Stimulated activated memory B cell treated with anti-CD40 and anti-IgM and Interleukin-4, amounts not matched to agents 10 μg/mL and 1 μg/mL and 100 μg/mL, for 72 hours (primary cell): ENCODE data around the gene FOLR1.
A peak's percentile ranks its signal among the peaks of the same experiment; 100 is the strongest.
"Not testable (repeated sequence)": the region's sequence is repeated elsewhere in the genome, so short reads cannot be mapped to it uniquely, and the experiment has no call there.

ENCODE experiments used
- ATAC-seq: fragments of 150-1000 bp; cut with Tn5 transposase; 2 replicates; pipeline ENCODE4 v1.10.0; 2021
- H3K27ac Mint-ChIP-seq: one replicate; pipeline ENCODE4 v1.8.0; 2022; ENCODE audit warnings: mild to moderate bottlenecking, mixed read lengths
- H3K27me3 Mint-ChIP-seq: one replicate; pipeline ENCODE4 v1.8.0; 2022; ENCODE audit warnings: mixed read lengths
- H3K36me3 Mint-ChIP-seq: one replicate; pipeline ENCODE4 v1.8.0; 2022; ENCODE audit warnings: mixed read lengths
- H3K4me1 Mint-ChIP-seq: one replicate; pipeline ENCODE4 v1.8.0; 2022; ENCODE audit warnings: mixed read lengths
- H3K4me3 Mint-ChIP-seq: one replicate; pipeline ENCODE4 v1.8.0; 2022; ENCODE audit warnings: mild to moderate bottlenecking, moderate library complexity, mixed read lengths
- H3K9me3 Mint-ChIP-seq: one replicate; pipeline ENCODE4 v1.8.0; 2022; ENCODE audit warnings: mixed read lengths

Gene FOLR1

DNA sequence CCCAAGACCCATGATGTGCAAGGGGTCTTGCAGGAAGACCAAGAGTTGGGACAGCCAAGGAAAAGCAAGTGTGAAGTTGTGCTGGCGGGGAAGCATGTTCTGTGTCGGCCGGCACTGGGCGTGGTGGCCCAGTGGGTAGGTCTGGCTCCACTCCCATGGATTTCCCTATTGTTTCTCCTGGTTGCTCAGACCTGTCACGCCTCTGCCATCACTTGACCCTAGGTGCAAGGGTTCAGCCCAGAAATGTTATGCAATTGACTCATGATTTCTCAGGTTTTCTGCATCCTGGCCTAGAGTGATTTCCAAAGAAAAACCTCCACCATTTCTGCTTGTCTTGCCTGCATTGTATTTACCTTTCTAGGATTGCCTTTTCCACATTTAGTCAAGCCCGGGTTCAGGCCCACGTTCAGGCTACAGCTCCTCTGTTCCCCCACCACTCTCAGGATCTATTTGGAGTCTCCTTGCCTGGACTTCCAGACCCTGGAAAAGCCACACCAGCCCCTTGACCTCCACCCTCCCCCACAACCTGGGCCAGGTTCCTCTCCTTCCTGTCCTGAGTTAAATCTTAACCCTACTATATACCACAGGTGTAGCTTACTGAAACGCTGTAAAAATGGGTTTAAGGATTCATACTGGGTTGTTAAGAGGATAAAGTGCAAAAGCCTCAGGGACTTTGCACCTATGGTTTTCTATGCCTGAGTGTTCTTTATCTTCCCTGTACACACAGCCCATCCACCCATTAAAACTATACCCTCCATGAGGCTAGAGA, 17.5 kb upstream of the FOLR1 start:
- no peak for ATAC-seq
- Mint-ChIP-seq H3K36me3 (no peaks in the 10 kb centered on the region), H3K9me3 (no peaks in the 10 kb centered on the region), H3K4me1 (no peaks in the 10 kb centered on the region), H3K4me3 (no peak overlapping the region), H3K27ac (no peak overlapping the region), H3K27me3 (peaks cover 40% of the 10 kb centered on the region)

DNA sequence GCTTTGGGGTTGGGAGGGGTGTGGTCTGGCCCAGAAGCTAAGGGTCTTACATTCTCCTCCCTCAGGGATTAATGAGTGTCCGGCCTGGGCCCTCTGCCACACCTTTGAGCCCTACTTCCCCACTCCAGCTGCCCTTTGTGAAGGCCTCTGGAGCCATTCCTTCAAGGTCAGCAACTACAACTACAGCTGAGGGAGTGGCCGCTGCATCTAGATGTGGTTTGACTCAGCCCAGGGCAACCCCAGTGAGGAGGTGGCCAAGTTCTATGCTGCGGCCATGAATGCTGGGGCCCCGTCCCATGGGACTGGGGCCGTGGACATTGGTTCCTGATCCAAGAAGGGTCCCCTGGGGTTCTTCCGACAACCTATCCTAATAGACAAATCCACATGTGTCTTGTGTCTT, 14.3 kb upstream of the FOLR1 start:
- ATAC-seq = no peak
- Mint-ChIP-seq H3K27ac (no peak overlapping the region), H3K4me3 (no peak overlapping the region)

GRCh38 chr11:72179049-72179803, 12.7 kb upstream of the FOLR1 start:
- Mint-ChIP-seq H3K27me3 (peaks cover 50% of the 10 kb centered on the region), H3K9me3 (no peaks in the 10 kb centered on the region), H3K36me3 (no peaks in the 10 kb centered on the region), H3K27ac (no peak overlapping the region), H3K4me3 (no peak overlapping the region), H3K4me1 (peaks cover 11% of the 10 kb centered on the region)
- no peak for ATAC-seq

More for the DNA sequence above, 14.3 kb upstream of the FOLR1 start:
- Mint-ChIP-seq H3K36me3 (no peaks in the 10 kb centered on the region), H3K4me1 (no peaks in the 10 kb centered on the region), H3K9me3 (no peaks in the 10 kb centered on the region), H3K27me3 (peaks cover 49% of the 10 kb centered on the region)

GRCh38 chr11:72179804-72180396, 12.0 kb upstream of the FOLR1 start:
- H3K27ac Mint-ChIP-seq = no peak overlapping the region
- H3K27me3 Mint-ChIP-seq = peaks cover 50% of the 10 kb centered on the region
- no peaks in the 10 kb centered on the region for H3K9me3 Mint-ChIP-seq
- ATAC-seq = no peak
- H3K4me1 Mint-ChIP-seq = peaks cover 11% of the 10 kb centered on the region
- H3K4me3 Mint-ChIP-seq = no peak overlapping the region
- no peaks in the 10 kb centered on the region for H3K36me3 Mint-ChIP-seq

DNA sequence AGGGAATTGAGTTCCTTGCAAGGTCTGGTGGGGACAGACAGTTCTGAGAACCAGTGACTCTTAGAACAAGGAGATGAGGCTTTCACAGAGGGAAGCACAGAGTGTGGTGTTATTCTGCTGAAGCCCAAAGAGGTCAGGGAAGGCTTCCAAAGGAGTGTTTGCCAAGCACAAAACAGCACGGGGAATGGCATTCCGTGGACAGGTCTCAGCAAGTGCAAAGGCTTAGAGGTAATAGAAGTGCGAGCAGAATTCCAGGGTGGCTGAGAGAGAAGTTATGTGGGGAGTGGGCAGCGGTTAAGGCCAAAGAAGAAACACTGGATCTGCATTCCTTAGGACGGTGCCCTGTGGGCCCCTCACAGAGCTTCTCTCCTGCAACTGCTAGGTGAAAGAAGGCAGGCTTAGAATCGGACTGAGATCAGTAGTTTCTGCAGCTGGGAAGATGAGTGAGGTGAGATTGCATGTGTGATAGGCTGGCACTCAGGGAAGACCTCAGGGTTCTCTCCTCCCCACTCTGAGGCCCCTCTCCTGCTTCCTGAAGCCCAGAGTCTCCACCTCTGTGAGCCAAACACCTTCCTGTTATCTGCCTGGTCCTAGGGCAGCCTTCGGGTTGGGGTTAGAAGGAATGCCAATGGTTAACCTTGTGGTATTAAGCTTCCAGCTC, 10.9 kb upstream of the FOLR1 start:
- not testable (repeated sequence) for H3K36me3 Mint-ChIP-seq, H3K4me3 Mint-ChIP-seq, H3K9me3 Mint-ChIP-seq, ATAC-seq, H3K27ac Mint-ChIP-seq
- Mint-ChIP-seq H3K4me1 (peaks cover 11% of the 10 kb centered on the region), H3K27me3 (peaks cover 50% of the 10 kb centered on the region)

DNA sequence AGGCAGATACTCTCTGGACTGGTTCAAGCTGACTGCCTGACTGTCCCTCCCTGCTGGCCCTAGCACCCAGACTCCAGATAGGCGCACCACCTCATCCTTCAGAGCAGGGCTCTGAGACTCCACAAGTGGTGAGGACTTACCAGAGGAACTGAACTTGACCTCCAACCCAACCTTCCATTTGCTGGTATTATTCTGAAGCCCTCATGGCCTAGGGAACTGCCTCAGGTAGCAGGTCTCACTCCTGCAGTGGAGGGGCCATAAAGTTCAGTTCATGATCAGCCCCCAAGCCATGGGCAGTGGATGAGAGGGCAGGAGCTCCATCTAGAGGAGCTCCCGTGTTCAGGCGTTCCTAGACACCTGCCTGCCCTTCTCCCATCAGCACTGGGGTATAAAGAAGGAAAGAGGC, 10.4 kb upstream of the FOLR1 start:
- not testable (repeated sequence) for H3K9me3 Mint-ChIP-seq, H3K36me3 Mint-ChIP-seq, H3K4me3 Mint-ChIP-seq, H3K27ac Mint-ChIP-seq
- Mint-ChIP-seq H3K4me1 (peaks cover 11% of the 10 kb centered on the region), H3K27me3 (peaks cover 45% of the 10 kb centered on the region)
- ATAC-seq = peak; percentile 21

DNA sequence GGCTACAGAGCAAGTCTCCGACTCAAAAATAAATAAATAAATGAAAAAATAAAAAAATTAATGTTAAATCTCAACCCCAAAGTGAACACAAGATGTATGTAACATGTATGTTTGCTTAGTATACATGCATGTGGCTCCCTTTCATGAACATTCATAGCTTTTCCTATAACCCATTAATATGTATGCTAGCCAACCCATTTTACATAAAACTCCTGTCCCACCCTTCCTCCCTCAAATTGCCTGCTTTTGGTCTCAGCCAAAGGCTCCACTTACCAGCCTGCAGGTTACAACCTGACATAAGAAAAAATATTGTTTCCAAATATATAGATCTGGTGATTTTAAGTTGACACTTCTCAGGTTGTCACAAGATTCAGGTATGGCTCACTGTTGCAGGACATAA, 3.7 kb upstream of the FOLR1 start:
- Mint-ChIP-seq H3K4me1 (peaks cover 5% of the 10 kb centered on the region), H3K27ac (no peak overlapping the region), H3K9me3 (no peaks in the 10 kb centered on the region), H3K27me3 (peaks cover 5% of the 10 kb centered on the region), H3K4me3 (no peak overlapping the region), H3K36me3 (no peaks in the 10 kb centered on the region)
- ATAC-seq = no peak

DNA sequence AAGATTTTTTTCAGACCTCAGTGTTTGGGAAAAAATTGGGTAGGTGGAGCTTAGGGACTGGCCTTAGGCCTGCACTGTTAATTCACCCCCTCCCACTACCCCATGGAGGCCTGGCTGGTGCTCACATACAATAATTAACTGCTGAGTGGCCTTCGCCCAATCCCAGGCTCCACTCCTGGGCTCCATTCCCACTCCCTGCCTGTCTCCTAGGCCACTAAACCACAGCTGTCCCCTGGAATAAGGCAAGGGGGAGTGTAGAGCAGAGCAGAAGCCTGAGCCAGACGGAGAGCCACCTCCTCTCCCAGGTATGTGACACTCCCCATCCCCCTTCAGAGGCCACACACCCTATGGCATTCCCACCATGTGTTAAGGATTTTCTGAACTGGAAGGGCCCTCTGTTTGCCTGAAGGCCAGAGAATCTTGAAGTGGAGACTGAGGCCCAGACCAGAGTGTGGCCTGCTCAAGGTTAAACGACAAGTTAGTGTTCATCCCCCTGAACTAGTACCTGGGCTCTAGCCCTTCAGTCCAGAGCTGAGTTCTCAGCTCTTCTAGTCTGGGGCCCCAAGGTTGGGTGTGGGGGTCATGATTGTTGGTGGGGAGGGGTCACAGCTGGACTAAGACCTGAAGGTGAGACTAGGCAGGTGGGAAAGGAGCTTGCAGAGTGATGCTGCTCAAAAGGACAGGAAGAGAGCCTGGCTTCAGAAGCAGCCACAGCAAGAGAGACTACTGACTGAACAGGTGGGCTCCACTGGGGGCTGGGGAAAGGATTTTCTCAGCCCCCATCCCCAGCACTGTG, 2.3 kb upstream of the FOLR1 start:
- Mint-ChIP-seq H3K36me3 (no peaks in the 10 kb centered on the region), H3K27me3 (no peaks in the 10 kb centered on the region), H3K4me3 (no peak overlapping the region), H3K4me1 (no peaks in the 10 kb centered on the region), H3K9me3 (no peaks in the 10 kb centered on the region), H3K27ac (no peak overlapping the region)
- no peak for ATAC-seq

DNA sequence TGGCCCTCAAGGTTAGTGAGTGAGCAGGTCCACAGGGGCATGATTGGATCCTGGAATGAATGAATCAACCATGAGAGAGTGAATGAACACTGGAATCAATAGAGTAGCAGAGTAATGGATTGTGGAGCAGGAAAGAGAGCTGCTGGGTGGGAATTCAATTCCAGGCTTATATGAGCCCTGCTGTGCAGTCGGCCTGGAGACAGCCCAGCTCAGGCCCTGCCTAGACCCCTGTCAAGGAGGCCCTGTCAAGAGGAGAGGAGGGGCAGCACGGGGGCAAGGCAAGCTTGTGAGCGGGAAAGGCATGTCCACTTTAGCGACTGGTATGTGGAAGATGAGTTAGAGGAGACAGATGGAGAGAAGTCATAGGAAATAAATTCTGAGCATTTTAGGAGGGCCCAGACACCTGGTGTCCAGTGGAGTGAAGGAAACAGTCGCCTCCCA, 1.3 kb upstream of the FOLR1 start:
- no peak overlapping the region for H3K27ac Mint-ChIP-seq
- no peak overlapping the region for H3K4me3 Mint-ChIP-seq
- no peaks in the 10 kb centered on the region for H3K27me3 Mint-ChIP-seq
- no peak for ATAC-seq
- no peaks in the 10 kb centered on the region for H3K4me1 Mint-ChIP-seq
- H3K36me3 Mint-ChIP-seq = no peaks in the 10 kb centered on the region
- H3K9me3 Mint-ChIP-seq = no peaks in the 10 kb centered on the region

DNA sequence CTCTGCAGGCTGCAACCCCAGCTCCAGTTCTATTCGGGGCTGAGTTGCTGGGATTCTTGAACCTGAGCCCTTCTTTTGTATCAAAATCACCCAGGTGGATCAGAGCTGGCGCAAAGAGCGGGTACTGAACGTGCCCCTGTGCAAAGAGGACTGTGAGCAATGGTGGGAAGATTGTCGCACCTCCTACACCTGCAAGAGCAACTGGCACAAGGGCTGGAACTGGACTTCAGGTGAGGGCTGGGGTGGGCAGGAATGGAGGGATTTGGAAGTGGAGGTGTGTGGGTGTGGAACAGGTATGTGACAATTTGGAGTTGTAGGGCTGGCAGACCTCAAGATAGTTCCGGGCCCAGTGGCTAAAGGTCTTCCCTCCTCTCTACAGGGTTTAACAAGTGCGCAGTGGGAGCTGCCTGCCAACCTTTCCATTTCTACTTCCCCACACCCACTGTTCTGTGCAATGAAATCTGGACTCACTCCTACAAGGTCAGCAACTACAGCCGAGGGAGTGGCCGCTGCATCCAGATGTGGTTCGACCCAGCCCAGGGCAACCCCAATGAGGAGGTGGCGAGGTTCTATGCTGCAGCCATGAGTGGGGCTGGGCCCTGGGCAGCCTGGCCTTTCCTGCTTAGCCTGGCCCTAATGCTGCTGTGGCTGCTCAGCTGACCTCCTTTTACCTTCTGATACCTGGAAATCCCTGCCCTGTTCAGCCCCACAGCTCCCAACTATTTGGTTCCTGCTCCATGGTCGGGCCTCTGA, 3.8 kb downstream of the FOLR1 start:
- no peak overlapping the region for H3K4me3 Mint-ChIP-seq
- H3K27me3 Mint-ChIP-seq = no peaks in the 10 kb centered on the region
- no peak for ATAC-seq
- no peaks in the 10 kb centered on the region for H3K9me3 Mint-ChIP-seq
- H3K4me1 Mint-ChIP-seq = no peaks in the 10 kb centered on the region
- H3K27ac Mint-ChIP-seq = no peak overlapping the region
- H3K36me3 Mint-ChIP-seq = no peaks in the 10 kb centered on the region

GRCh38 chr11:72201445-72201844, 9.5 kb downstream of the FOLR1 start:
- not testable (repeated sequence) for H3K27ac Mint-ChIP-seq, H3K4me3 Mint-ChIP-seq, H3K27me3 Mint-ChIP-seq, H3K4me1 Mint-ChIP-seq, H3K9me3 Mint-ChIP-seq, ATAC-seq, H3K36me3 Mint-ChIP-seq

DNA sequence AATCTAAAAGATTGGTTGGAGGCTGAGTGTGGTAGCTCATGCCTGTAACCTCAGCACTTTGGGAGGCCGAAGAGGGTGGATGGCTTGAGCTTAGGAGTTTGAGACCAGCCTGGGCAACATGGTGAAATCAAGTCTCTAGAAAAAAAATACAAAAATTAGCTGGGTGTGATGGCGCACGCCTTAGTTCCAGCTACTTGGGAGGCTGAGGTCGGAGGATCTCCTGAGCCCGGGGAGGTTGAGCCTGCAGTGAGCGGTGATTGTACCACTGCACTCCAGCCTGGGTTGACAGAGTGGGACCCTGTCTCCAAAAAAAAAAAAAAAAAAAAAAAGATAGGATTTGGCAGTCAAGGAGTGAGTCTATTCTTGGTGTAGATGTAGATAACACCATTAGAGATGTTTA, 10.6 kb downstream of the FOLR1 start:
- Mint-ChIP-seq H3K4me1 (peaks cover 6% of the 10 kb centered on the region), H3K27me3 (no peaks in the 10 kb centered on the region), H3K36me3 (no peaks in the 10 kb centered on the region), H3K4me3 (no peak overlapping the region), H3K27ac (no peak overlapping the region), H3K9me3 (no peaks in the 10 kb centered on the region)
- ATAC-seq = no peak

GRCh38 chr11:72203163-72203562, 11.2 kb downstream of the FOLR1 start:
- H3K9me3 Mint-ChIP-seq = no peaks in the 10 kb centered on the region
- no peaks in the 10 kb centered on the region for H3K36me3 Mint-ChIP-seq
- peaks cover 6% of the 10 kb centered on the region for H3K4me1 Mint-ChIP-seq
- no peaks in the 10 kb centered on the region for H3K27me3 Mint-ChIP-seq
- ATAC-seq = no peak
- no peak overlapping the region for H3K27ac Mint-ChIP-seq
- no peak overlapping the region for H3K4me3 Mint-ChIP-seq

DNA sequence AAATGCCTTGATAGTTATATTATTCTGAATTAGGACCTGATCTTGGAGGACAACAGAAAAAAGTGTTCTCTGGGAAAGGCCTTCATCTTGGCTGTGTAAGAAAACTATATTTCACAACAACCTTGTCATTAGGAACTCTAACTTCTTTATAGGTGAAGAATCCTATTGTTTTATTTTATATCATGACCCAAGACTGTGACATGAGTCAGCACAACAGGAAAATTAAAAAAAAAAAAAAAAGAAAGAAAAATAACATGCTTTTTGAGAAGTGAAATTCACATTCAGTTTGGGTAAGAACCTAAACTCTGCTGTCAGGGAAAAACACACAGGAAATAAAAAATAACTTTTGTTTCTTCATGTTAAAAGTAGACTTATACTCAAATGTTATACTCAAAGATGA, 12.9 kb downstream of the FOLR1 start:
- Mint-ChIP-seq H3K36me3 (peaks cover 14% of the 10 kb centered on the region), H3K27me3 (peaks cover 12% of the 10 kb centered on the region), H3K4me3 (no peak overlapping the region), H3K9me3 (peaks cover 11% of the 10 kb centered on the region), H3K4me1 (peaks cover 6% of the 10 kb centered on the region), H3K27ac (no peak overlapping the region)
- no peak for ATAC-seq
